ENCODE data around the gene CCDC27.

DNA sequence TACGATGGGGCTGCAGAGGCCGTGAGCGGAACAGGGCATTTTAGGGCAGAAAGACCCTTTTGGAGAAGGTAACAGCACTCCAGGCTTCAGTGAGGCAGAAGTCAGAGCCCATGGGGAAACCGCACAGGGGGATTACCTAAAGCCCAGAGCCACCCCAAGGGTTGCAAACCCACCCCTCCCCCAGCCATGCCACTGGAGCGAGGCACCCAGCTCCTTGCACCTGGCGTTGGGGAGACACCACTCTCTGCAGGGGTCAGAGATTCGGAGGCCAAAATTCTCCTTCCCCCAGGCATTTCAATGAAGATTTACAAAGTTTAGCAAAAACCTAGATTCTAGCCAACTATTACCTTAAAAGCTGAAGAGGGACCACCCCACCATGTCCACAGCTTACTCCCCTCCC is 38.4 kb upstream of the CCDC27 start:
- TF ChIP-seq, protein P1, sequence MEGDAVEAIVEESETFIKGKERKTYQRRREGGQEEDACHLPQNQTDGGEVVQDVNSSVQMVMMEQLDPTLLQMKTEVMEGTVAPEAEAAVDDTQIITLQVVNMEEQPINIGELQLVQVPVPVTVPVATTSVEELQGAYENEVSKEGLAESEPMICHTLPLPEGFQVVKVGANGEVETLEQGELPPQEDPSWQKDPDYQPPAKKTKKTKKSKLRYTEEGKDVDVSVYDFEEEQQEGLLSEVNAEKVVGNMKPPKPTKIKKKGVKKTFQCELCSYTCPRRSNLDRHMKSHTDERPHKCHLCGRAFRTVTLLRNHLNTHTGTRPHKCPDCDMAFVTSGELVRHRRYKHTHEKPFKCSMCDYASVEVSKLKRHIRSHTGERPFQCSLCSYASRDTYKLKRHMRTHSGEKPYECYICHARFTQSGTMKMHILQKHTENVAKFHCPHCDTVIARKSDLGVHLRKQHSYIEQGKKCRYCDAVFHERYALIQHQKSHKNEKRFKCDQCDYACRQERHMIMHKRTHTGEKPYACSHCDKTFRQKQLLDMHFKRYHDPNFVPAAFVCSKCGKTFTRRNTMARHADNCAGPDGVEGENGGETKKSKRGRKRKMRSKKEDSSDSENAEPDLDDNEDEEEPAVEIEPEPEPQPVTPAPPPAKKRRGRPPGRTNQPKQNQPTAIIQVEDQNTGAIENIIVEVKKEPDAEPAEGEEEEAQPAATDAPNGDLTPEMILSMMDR (IDR thresholded peaks at IDR 0.05; ENCODE audit: insufficient read depth, low read length): no peak
- TF ChIP-seq REST (IDR thresholded peaks at IDR 0.05; ENCODE audit: insufficient replicate concordance, low read depth): no peak
- TF ChIP-seq GABPA (IDR thresholded peaks at IDR 0.05; ENCODE audit: low read depth): no peak
- TF ChIP-seq POLR2AphosphoS5 (IDR thresholded peaks at IDR 0.05; ENCODE audit: low read depth): no peak
- no peak for TF ChIP-seq SPI1 (IDR thresholded peaks at IDR 0.05; ENCODE audit: borderline replicate concordance, low read depth)

Measured in HL-60 (cell line).